Erythroblast (primary cell): Measurements from ENCODE around the gene GCM1.

Experiments used
- GATA1 ChIP-seq: IDR thresholded peaks from 2 replicates; pipeline ENCODE4 v1.6.1; 2011; ENCODE audit warnings: low read depth, mild to moderate bottlenecking, control low read depth, low read length, moderate library complexity
- POLR2A ChIP-seq: IDR thresholded peaks from 2 replicates; pipeline ENCODE4 v1.6.1; 2011; ENCODE audit warnings: mild to moderate bottlenecking, low read length

GRCh38 chr6:53104916-53105315 lies 43.7 kb downstream of the GCM1 start:
- TF ChIP-seq POLR2A (no peak), GATA1 (no peak)
